ENCODE measurements around the gene COMMD9.

- no peak for TF ChIP-seq CTCF (conservative IDR thresholded peaks at IDR 0.05; ENCODE audit: low read depth in 2 of 2)
- no peak for TF ChIP-seq EZH2 (IDR thresholded peaks at IDR 0.05; ENCODE audit: low read depth, unreplicated experiment)
Observed at GRCh38 chr11:36254713-36255112, 34.5 kb downstream of the COMMD9 start.

All from GM23338 (cell line).